Stimulated activated CD8-positive, alpha-beta memory T cell treated with anti-CD3 and anti-CD28 coated beads, Interleukin-7, amount 100 ng/mL, for 24 hours (primary cell): ENCODE measurements around the gene CDH13.

Experiments
- DNase-seq: peaks from one replicate; pipeline ENCODE4 v3.0.0-alpha.2; 2020; ENCODE audit warnings: low read depth

Gene CDH13

GRCh38 chr16:83002351-83003334, 375.9 kb downstream of the CDH13 start:
- DNase-seq, result no peak

- DNase-seq, result no peak
These were observed 378.3 kb downstream of the CDH13 start for GRCh38 chr16:83004868-83005652.

GRCh38 chr16:83005653-83006160, 378.9 kb downstream of the CDH13 start:
- no peak for DNase-seq

- DNase-seq, result no peak
These were observed 384.3 kb downstream of the CDH13 start for GRCh38 chr16:83010776-83011720.

- DNase-seq, result no peak
These were observed 385.2 kb downstream of the CDH13 start for GRCh38 chr16:83011939-83012338.

- no peak for DNase-seq
These were observed 386.3 kb downstream of the CDH13 start for GRCh38 chr16:83013071-83013470.

- no peak for DNase-seq
These were observed 393.2 kb downstream of the CDH13 start for GRCh38 chr16:83019963-83020362.

GRCh38 chr16:83021045-83021444, 394.3 kb downstream of the CDH13 start:
- DNase-seq, result no peak

GRCh38 chr16:83021746-83022145, 395.0 kb downstream of the CDH13 start:
- no peak for DNase-seq

GRCh38 chr16:83023011-83023410, 396.2 kb downstream of the CDH13 start:
- no peak for DNase-seq

- DNase-seq, result no peak
These were observed 396.9 kb downstream of the CDH13 start for GRCh38 chr16:83023640-83024039.

GRCh38 chr16:83027973-83028372, 401.2 kb downstream of the CDH13 start:
- no peak for DNase-seq

GRCh38 chr16:83029467-83029866, 402.7 kb downstream of the CDH13 start:
- DNase-seq, result no peak

GRCh38 chr16:83031524-83031923, 404.8 kb downstream of the CDH13 start:
- no peak for DNase-seq

GRCh38 chr16:83037102-83037501, 410.3 kb downstream of the CDH13 start:
- DNase-seq, result no peak

GRCh38 chr16:83037884-83038283, 411.1 kb downstream of the CDH13 start:
- DNase-seq, result no peak

- no peak for DNase-seq
These were observed 413.4 kb downstream of the CDH13 start for GRCh38 chr16:83040174-83040573.

GRCh38 chr16:83044589-83044988, 417.8 kb downstream of the CDH13 start:
- no peak for DNase-seq

- DNase-seq, result no peak
These were observed 419.0 kb downstream of the CDH13 start for GRCh38 chr16:83045790-83046189.

- no peak for DNase-seq
These were observed 419.9 kb downstream of the CDH13 start for GRCh38 chr16:83046664-83047063.

GRCh38 chr16:83051451-83051850, 424.7 kb downstream of the CDH13 start:
- DNase-seq, result no peak

- DNase-seq, result no peak
These were observed 427.5 kb downstream of the CDH13 start for GRCh38 chr16:83054283-83054682.
